HG03457 (cell line): ENCODE data around the gene KCNJ14.

Experiments
- ATAC-seq: cut with Tn5 transposase; IDR thresholded peaks from one replicate; pipeline ENCODE4 v1.9.1; 2021; ENCODE audit warnings: moderate number of reproducible peaks; ENCODE audit not compliant: unreplicated experiment

KCNJ14 gene

GRCh38 chr19:48445256-48445605 is 10.1 kb upstream of the KCNJ14 start:
- peak; percentile 13 for ATAC-seq

- ATAC-seq: peak; percentile 63
Observed at GRCh38 chr19:48445606-48446481, 9.5 kb upstream of the KCNJ14 start, which contains the start of gene GRWD1. Gene GRWD1, plus strand, starts transcription at chr19:48445983. Its CDS starts 23 bp downstream, at chr19:48446006.

GRCh38 chr19:48446579-48446978 is 8.8 kb upstream of the KCNJ14 start:
- ATAC-seq: no peak

GRCh38 chr19:48448563-48448962 is 6.8 kb upstream of the KCNJ14 start:
- no peak for ATAC-seq

GRCh38 chr19:48450441-48450840 is 4.9 kb upstream of the KCNJ14 start:
- ATAC-seq: no peak

DNA sequence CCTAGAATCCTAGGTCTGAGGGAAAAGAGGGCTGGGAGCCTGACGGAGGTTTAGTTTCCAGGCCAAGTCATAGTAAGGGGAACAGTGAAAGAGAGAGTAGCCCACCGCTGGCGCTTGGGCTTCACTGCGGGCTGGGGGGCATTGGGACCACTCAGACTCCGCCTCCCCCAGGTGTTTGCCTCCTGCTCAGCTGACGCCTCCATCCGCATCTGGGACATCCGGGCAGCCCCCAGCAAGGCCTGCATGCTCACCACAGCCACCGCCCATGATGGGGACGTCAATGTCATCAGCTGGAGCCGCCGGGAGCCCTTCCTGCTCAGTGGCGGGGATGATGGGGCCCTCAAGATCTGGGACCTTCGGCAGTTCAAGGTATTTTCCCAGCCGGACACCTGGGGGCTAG is 4.5 kb upstream of the KCNJ14 start:
- no peak for ATAC-seq

GRCh38 chr19:48451624-48452023 is 3.8 kb upstream of the KCNJ14 start:
- ATAC-seq: no peak

GRCh38 chr19:48452289-48453190 is 2.8 kb upstream of the KCNJ14 start:
- ATAC-seq: no peak

DNA sequence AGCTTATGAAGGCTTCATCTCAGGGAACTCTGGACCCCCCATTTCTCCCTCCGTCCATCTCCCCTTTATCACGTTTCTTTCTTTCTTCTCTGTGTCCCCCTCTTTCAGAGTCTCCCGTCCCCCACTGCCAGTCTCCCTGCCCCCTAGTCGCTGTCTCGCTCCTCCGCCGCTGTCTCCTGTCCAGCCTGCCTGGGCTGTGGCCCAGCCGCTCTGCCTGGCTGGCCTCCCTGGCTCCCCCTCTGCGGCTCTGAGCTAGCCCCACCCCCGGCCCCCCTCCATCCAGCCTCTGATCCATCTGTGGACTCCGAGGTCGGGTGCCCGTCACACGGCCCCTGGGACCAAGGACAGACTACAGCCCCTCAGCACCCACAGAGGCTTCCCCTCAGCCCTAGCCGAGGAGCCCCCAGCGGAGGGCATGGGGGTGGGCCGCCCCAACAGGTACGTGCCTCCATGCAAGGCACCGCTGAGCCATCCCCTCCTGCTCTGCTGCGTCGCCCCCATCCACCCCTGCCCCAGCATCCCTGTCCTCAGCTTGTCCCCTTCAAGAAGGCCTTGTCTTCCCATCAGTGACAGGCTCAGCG is 1.1 kb upstream of the KCNJ14 start:
- ATAC-seq: no peak

- ATAC-seq: no peak
Observed at GRCh38 chr19:48455908-48456562, 661 bp downstream of the KCNJ14 start.

GRCh38 chr19:48456864-48457263 is 1.5 kb downstream of the KCNJ14 start:
- no peak for ATAC-seq

GRCh38 chr19:48458016-48458415 is 2.6 kb downstream of the KCNJ14 start:
- ATAC-seq: no peak

DNA sequence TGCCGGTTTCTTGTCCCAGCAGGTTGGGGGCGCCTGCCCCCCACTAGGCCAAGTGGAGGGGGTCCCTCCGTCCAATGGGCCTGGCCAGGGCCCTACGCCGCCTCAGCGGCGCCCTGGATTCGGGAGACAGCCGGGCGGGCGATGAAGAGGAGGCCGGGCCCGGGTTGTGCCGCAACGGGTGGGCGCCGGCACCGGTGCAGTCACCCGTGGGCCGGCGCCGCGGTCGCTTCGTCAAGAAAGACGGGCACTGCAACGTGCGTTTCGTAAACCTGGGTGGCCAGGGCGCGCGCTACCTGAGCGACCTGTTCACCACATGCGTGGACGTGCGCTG is 6.2 kb downstream of the KCNJ14 start:
- no peak for ATAC-seq

GRCh38 chr19:48461982-48462655 is 6.7 kb downstream of the KCNJ14 start:
- ATAC-seq: no peak

DNA sequence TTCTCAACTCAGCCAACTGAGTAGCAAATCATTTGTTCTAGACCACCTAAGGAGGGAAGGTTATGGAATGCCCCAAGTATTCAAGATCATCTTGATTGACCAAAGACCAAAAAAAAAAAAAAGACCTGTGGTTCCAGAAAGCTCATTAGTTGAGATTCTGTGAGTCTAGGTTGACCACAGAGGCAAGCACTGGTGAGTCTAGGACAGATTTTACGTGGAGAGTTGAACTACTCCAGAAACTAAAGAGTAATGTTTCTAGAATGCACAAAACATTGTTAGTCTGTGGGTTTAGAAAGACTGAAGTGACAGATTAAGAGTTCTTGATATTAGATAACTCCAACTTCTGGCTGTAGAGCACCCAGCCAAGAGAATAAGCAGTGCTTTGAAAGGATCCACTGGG is 9.8 kb downstream of the KCNJ14 start:
- no peak for ATAC-seq

- no peak for ATAC-seq
Observed at GRCh38 chr19:48466561-48467325, 11.4 kb downstream of the KCNJ14 start.

GRCh38 chr19:48468772-48469288 is 13.5 kb downstream of the KCNJ14 start:
- ATAC-seq: peak; percentile 77

DNA sequence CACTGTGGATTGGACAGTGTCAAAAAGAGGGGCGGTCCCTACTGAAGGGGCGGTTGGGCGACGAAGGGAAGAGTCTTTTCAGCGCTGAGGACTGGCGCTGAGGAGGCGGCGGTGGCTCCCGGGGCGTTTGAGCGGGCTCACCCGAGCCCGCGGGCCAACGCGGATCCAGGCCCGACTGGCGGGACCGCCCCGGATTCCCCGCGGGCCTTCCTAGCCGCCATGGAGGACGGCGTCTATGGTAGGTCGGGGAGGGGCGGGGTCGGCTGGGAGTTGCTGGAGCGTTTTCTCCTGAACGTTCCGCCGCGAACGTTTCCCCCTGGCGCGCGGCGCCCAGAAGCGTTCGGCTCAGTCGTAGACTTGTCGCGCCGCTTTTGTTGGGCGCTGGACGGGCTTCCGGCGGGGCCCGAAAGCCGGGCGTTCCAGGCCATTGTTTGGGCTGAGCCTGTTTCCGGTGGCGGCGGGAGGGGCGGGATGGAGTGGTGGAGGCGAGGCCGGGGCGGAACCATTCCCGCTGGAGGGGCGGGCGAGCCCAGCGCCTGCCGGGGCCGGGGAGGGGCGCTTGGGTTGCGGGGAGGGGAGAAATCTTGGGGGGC is 14.0 kb downstream of the KCNJ14 start, which contains the start of gene CYTH2:
CYTH2 (plus strand) TSS at position 81 of the 593 bp plus-strand sequence; CDS start at position 220, 139 bp downstream.
- ATAC-seq: no peak
